Prostate gland (tissue), 2 donors: ENCODE results near the gene ACSS3. TPM values are rescaled to one million over a fixed set of nuclear protein-coding genes. Genes with fewer than 3 reads are reported as not detected.

Experiments
- DNase-seq: peaks from one replicate; pipeline ENCODE4 v3.0.0-alpha.2; 2019; ENCODE audit warnings: low spot score
- H3K27ac ChIP-seq, 2 donors: fragments of 200-600 bp; sonication (generic); 2 replicates each; pipeline ENCODE4 v1.5.1; 2017 to 2019
- H3K27me3 ChIP-seq: fragments of 200-600 bp; sonication (generic); replicated peaks from 2 replicates; pipeline ENCODE4 v1.5.1; 2019; ENCODE audit not compliant: insufficient read depth
- H3K36me3 ChIP-seq, 2 donors: fragments of 200-600 bp; sonication (generic); 1 replicate in 1 of 2; 2 replicates in 1 of 2; pipeline versions ENCODE4 v1.5.1 to v1.8.1; 2017 to 2019
- H3K4me1 ChIP-seq: fragments of 200-600 bp; sonication (generic); replicated peaks from 2 replicates; pipeline ENCODE4 v1.5.1; 2019
- H3K4me3 ChIP-seq, 2 donors: fragments of 200-600 bp; sonication (generic); 2 replicates each; pipeline ENCODE4 v1.5.1; 2017 to 2019
- H3K9me3 ChIP-seq: fragments of 200-600 bp; sonication (generic); 2 replicates; pipeline ENCODE4 v1.5.1; 2017
- POLR2A ChIP-seq: fragments of 450-650 bp; IDR thresholded peaks from one replicate; pipeline ENCODE4 v1.6.1; 2016; ENCODE audit warnings: antibody characterized with exemption, mild to moderate bottlenecking
- POLR2AphosphoS5 ChIP-seq: sonication (generic); formaldehyde crosslinking; IDR thresholded peaks from one replicate; pipeline ENCODE4 v1.6.1; 2017; ENCODE audit warnings: antibody characterized with exemption
- WGBS: methylation state at CpG from one replicate; pipeline ENCODE4 v1.1.5; 2018; 5-methylcytosine and 5-hydroxymethylcytosine counted together
- intact Hi-C: fragments of 100-400 bp; cut with DNase I; formaldehyde crosslinking; loops from one replicate; pipeline ENCODE4 v1.14.2; 2022
- total RNA-seq, 2 donors: library from RNA; depleted of rRNA; stranded (reverse); fragments of >200 nt; gene quantifications; one replicate each; pipeline ENCODE4 v1.1.0, GENCODE V29; 2016
- TF ChIP-seq, protein P1 (sequence below), 4 experiments: fragments of 200-600 bp in 2 of 4; fragments of 450-650 bp in 2 of 4; sonication (generic) in 2 of 4; IDR thresholded peaks; 1 replicate in 3 of 4; 2 replicates in 1 of 4; pipeline ENCODE4 v1.5.1; 2016 to 2019; ENCODE audit warnings: antibody characterized with exemption in 4 of 4, mild to moderate bottlenecking in 2 of 4, moderate library complexity in 2 of 4

The ACSS3 gene
- total RNA-seq, 2 donors from 2014 or later = 11.8 to 24.3 TPM

DNA sequence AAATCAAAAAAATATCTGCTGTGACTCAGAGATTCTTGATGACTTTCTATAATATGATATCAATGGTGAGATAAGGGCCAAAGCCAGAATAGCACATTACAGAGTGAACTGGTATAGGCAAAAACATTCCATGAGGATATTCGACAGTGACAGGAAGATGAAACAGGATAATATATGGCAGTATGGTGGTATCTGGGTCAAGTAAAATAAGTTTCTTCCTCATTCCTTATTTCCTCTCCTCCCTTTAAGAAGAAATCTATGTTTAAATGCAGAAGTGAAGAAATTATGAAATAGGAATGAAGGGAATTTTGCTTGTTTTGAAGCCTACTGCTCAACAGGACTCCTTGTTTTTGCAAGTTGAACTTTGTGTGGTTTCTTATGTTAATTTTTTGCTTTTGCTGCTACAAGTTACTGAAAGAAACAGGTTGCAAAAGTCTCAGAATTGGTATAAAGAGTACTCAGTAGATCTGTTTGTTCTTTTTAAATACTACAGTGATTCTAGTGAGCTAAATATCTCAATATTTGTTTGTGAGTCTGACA lies 7.0 kb downstream of the ACSS3 start:
- WGBS = 79% methylated on average over 1 of the region's 1 CpG
- H3K27me3 ChIP-seq = no peaks in the 10 kb centered on the region
- no peaks in the 10 kb centered on the region for H3K4me1 ChIP-seq
- no peaks in the 10 kb centered on the region for H3K36me3 ChIP-seq
- no peaks in the 10 kb centered on the region for H3K9me3 ChIP-seq
- no peak overlapping the region for H3K27ac ChIP-seq
- intact Hi-C loops = no loop called here
- DNase-seq = no peak
- TF ChIP-seq, protein P1, sequence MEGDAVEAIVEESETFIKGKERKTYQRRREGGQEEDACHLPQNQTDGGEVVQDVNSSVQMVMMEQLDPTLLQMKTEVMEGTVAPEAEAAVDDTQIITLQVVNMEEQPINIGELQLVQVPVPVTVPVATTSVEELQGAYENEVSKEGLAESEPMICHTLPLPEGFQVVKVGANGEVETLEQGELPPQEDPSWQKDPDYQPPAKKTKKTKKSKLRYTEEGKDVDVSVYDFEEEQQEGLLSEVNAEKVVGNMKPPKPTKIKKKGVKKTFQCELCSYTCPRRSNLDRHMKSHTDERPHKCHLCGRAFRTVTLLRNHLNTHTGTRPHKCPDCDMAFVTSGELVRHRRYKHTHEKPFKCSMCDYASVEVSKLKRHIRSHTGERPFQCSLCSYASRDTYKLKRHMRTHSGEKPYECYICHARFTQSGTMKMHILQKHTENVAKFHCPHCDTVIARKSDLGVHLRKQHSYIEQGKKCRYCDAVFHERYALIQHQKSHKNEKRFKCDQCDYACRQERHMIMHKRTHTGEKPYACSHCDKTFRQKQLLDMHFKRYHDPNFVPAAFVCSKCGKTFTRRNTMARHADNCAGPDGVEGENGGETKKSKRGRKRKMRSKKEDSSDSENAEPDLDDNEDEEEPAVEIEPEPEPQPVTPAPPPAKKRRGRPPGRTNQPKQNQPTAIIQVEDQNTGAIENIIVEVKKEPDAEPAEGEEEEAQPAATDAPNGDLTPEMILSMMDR (IDR thresholded peaks at IDR 0.05) = no peak
- TF ChIP-seq POLR2AphosphoS5 = no peak
- TF ChIP-seq POLR2A = no peak
- no peak overlapping the region for H3K4me3 ChIP-seq

DNA sequence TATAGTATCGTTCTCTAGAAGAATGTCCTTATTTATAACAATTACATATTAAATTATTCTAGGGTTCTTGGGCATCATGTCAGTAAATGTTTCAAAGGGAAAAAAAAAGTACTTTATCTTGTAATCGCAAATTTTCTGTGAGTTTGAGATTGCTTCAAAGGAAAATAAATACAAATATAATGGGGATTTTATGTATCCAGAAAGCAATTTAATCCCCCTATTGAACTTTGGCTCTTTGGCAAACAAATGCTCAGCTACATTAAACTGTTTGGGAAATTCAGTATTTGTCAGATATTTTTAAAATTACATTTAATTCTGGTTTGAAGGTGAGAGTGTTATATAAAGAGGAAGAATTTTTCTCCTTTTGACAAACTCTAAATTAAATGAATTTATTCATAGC lies 8.0 kb downstream of the ACSS3 start:
- TF ChIP-seq, protein P1 (IDR thresholded peaks at IDR 0.05) = no peak
- TF ChIP-seq POLR2AphosphoS5 = no peak
- TF ChIP-seq POLR2A = no peak
- H3K4me1 ChIP-seq = no peaks in the 10 kb centered on the region
- no peak overlapping the region for H3K4me3 ChIP-seq
- DNase-seq = no peak
- H3K36me3 ChIP-seq = no peaks in the 10 kb centered on the region
- H3K9me3 ChIP-seq = no peaks in the 10 kb centered on the region
- WGBS = 50% methylated on average over 2 of the region's 2 CpGs
- H3K27me3 ChIP-seq = no peaks in the 10 kb centered on the region
- intact Hi-C loops = no loop called here
- no peak overlapping the region for H3K27ac ChIP-seq

DNA sequence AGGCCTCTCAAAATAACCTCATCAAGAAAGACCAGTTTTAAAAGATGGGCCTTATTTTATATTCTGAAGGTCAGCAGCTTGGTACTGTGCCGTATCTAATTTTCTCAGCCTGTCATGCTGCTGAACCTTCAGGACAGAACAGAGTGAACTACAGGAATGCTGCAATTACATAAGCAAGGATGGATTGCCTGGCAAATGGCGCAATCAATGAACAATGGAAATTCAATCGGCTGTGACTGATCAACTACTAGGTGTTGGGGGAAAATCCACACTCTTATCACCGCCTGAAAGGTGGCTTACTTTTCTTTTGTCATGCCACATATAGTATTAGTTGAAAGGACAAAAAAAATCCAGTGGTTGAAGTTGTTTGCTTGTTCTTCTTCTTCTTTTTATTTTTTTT lies 8.5 kb downstream of the ACSS3 start:
- TF ChIP-seq, protein P1 (IDR thresholded peaks at IDR 0.05) = no peak
- 87% methylated on average over 4 of the region's 4 CpGs for WGBS
- H3K36me3 ChIP-seq = no peaks in the 10 kb centered on the region

GRCh38 chr12:81088221-81088620 lies 10.3 kb downstream of the ACSS3 start:
- no peaks in the 10 kb centered on the region for H3K4me1 ChIP-seq
- TF ChIP-seq POLR2AphosphoS5 (no peak), POLR2A (no peak)
- TF ChIP-seq, protein P1 (IDR thresholded peaks at IDR 0.05) = no peak
- no peak overlapping the region for H3K4me3 ChIP-seq
- H3K36me3 ChIP-seq = no peaks in the 10 kb centered on the region
- no peak overlapping the region for H3K27ac ChIP-seq
- no peaks in the 10 kb centered on the region for H3K9me3 ChIP-seq
- 64% methylated on average over 4 of the region's 4 CpGs for whole genome bisulfite sequencing
- H3K27me3 ChIP-seq = no peaks in the 10 kb centered on the region
- no peak for DNase-seq
- intact Hi-C loops = no loop called here

More for the DNA sequence above, 8.5 kb downstream of the ACSS3 start:
- Histone ChIP-seq H3K4me3 (no peak overlapping the region), H3K4me1 (no peaks in the 10 kb centered on the region), H3K27ac (no peak overlapping the region), H3K9me3 (no peaks in the 10 kb centered on the region), H3K27me3 (no peaks in the 10 kb centered on the region)
- intact Hi-C loops = no loop called here
- DNase-seq = no peak

DNA sequence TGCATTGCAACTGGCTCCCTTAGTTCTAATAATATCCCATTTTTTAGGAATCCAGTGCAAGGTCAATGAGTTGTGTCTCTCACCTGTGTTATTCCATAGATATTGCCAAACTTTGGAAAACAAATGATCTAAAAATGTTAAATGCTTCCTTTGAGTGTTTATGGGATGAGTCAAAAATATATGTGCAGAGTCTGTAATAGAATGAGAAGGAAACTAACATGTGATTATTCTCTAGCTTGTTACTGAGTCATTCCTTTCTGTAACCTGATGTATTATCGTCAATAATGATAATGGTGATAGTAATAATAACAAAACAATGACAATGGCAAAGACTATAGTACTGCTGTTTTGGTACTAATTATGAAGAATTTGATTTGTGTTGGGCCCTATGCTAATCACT lies 11.5 kb downstream of the ACSS3 start:
- Histone ChIP-seq H3K4me3 (no peak overlapping the region), H3K27ac (no peak overlapping the region), H3K27me3 (no peaks in the 10 kb centered on the region), H3K9me3 (no peaks in the 10 kb centered on the region), H3K4me1 (no peaks in the 10 kb centered on the region), H3K36me3 (no peaks in the 10 kb centered on the region)
- DNase-seq = no peak
- TF ChIP-seq POLR2AphosphoS5 (no peak), POLR2A (no peak)
- TF ChIP-seq, protein P1 (IDR thresholded peaks at IDR 0.05) = no peak
- WGBS = 98% methylated on average over 1 of the region's 1 CpG
- intact Hi-C loops = no loop called here
